GM12878 (cell line): ENCODE results near the gene ZNF543. TPM values are rescaled to one million over a fixed set of nuclear protein-coding genes. Genes with fewer than 3 reads are reported as not detected.

ENCODE experiments used
- ASH2L ChIP-seq: fragments of 300-600, 200-600 bp; sonication (generic); IDR thresholded peaks from 2 replicates; pipeline ENCODE4 v1.6.1; 2017; ENCODE audit warnings: low read depth, mild to moderate bottlenecking, borderline replicate concordance
- BHLHE40 ChIP-seq, 2 experiments: fragments of 450-650 bp in 1 of 2; IDR thresholded peaks; 2 replicates each; pipeline ENCODE4 v1.6.1; 2011 to 2017; ENCODE audit warnings: low read depth in 2 of 2, borderline replicate concordance in 1 of 2, improper control_type of control experiment in 1 of 2, low read length in 1 of 2, mild to moderate bottlenecking in 1 of 2
- CHD1 ChIP-seq: IDR thresholded peaks from 2 replicates; pipeline ENCODE4 v1.6.1; 2012; ENCODE audit warnings: low read depth, low read length, improper control_type of control experiment
- CHD2 ChIP-seq: IDR thresholded peaks from 2 replicates; pipeline ENCODE4 v1.6.1; 2011; ENCODE audit warnings: low read depth, low read length, improper control_type of control experiment, borderline replicate concordance
- ETV6 ChIP-seq, 2 experiments: fragments of 450-650 bp in 1 of 2; IDR thresholded peaks in 1 of 2; conservative IDR thresholded peaks in 1 of 2; 2 replicates each; pipeline ENCODE4 v1.6.1; 2014; ENCODE audit warnings: antibody characterized with exemption in 1 of 2, borderline replicate concordance in 1 of 2, low read depth in 1 of 2, mild to moderate bottlenecking in 1 of 2, moderate library complexity in 1 of 2
- HCFC1 ChIP-seq: fragments of 150-350 bp; IDR thresholded peaks from 2 replicates; pipeline ENCODE4 v1.6.1; 2014; ENCODE audit warnings: low read length
- IRF4 ChIP-seq: IDR thresholded peaks from 2 replicates; pipeline ENCODE4 v1.6.1; 2011; ENCODE audit warnings: low read depth, low read length
- MLLT1 ChIP-seq: fragments of 450-650 bp; IDR thresholded peaks from 2 replicates; pipeline ENCODE4 v1.6.1; 2016; ENCODE audit warnings: mild to moderate bottlenecking
- MTA3 ChIP-seq: IDR thresholded peaks from 2 replicates; pipeline ENCODE4 v1.6.1; 2012; ENCODE audit warnings: low read length, inconsistent platforms, borderline replicate concordance
- NBN ChIP-seq: fragments of 450-650 bp; IDR thresholded peaks from 2 replicates; pipeline ENCODE4 v1.6.1; 2016
- POLR2AphosphoS2 ChIP-seq: IDR thresholded peaks from 2 replicates; pipeline ENCODE4 v1.6.1; 2011; ENCODE audit warnings: low read depth, mild to moderate bottlenecking, low read length, improper control_type of control experiment, moderate library complexity
- SP1 ChIP-seq: IDR thresholded peaks from one replicate; pipeline ENCODE4 v1.6.1; 2011; ENCODE audit warnings: low read depth, low read length
- YY1 ChIP-seq: IDR thresholded peaks from 2 replicates; pipeline ENCODE4 v1.6.1; 2011; ENCODE audit warnings: low read depth, mild to moderate bottlenecking, low read length
- ZNF687 ChIP-seq: fragments of 450-650 bp; IDR thresholded peaks from 2 replicates; pipeline ENCODE4 v1.6.1; 2017; ENCODE audit warnings: mild to moderate bottlenecking, moderate library complexity
- polyA plus RNA-seq, 11 experiments: library from polyadenylated mRNA; depleted of rRNA in 4 of 11; unstranded in 6 of 11; stranded (reverse) in 5 of 11; fragments of >200 nt; fragmentation: Nextera tagmentation in 4 of 11; fragmentation: Illumina TruSeq in 1 of 11; extraction: Ambion mirVana in 4 of 11; extraction: Trizol in 1 of 11; gene quantifications; 1 replicate in 1 of 11; 2 replicates in 10 of 11; pipeline versions ENCODE4 v1.2.1 to v1.2.3, GENCODE V29; 2011 to 2016; ENCODE audit warnings: inconsistent platforms in 2 of 11, missing spikeins in 2 of 11, low read depth in 1 of 11
- total RNA-seq, 4 experiments: library from RNA; depleted of rRNA in 3 of 4; stranded (reverse); fragments of >200 nt in 3 of 4; fragmentation: Illumina TruSeq in 1 of 4; extraction: Trizol in 1 of 4; gene quantifications; 2 replicates each; pipeline versions ENCODE4 v1.2.1 to v1.2.3, GENCODE V29; 2013 to 2021
- TF ChIP-seq, protein P1 (sequence below): fragments of 450-650 bp; IDR thresholded peaks from 2 replicates; pipeline ENCODE4 v1.6.1; 2017; ENCODE audit warnings: mild to moderate bottlenecking, low read depth, inconsistent platforms; ENCODE audit not compliant: poor library complexity, severe bottlenecking
- TF ChIP-seq, protein P2 (sequence below): fragments of 450-650 bp; conservative IDR thresholded peaks from 2 replicates; pipeline ENCODE4 v1.6.1; 2017; ENCODE audit warnings: mild to moderate bottlenecking, moderate library complexity
- TF ChIP-seq, protein P3 (sequence below): IDR thresholded peaks from 2 replicates; pipeline ENCODE4 v1.6.1; 2011; ENCODE audit warnings: borderline replicate concordance, low read depth, mild to moderate bottlenecking, moderate library complexity, mixed read lengths, low read length; ENCODE audit not compliant: insufficient read depth; ENCODE audit errors: extremely low read length

The ZNF543 gene
- total and polyA plus RNA-seq, 10 of the 15 experiments (the other 5 are each of a cell fraction or from before 2014, with no cell fraction given) = 0.53 to 9.0 (median 3.5) TPM

DNA sequence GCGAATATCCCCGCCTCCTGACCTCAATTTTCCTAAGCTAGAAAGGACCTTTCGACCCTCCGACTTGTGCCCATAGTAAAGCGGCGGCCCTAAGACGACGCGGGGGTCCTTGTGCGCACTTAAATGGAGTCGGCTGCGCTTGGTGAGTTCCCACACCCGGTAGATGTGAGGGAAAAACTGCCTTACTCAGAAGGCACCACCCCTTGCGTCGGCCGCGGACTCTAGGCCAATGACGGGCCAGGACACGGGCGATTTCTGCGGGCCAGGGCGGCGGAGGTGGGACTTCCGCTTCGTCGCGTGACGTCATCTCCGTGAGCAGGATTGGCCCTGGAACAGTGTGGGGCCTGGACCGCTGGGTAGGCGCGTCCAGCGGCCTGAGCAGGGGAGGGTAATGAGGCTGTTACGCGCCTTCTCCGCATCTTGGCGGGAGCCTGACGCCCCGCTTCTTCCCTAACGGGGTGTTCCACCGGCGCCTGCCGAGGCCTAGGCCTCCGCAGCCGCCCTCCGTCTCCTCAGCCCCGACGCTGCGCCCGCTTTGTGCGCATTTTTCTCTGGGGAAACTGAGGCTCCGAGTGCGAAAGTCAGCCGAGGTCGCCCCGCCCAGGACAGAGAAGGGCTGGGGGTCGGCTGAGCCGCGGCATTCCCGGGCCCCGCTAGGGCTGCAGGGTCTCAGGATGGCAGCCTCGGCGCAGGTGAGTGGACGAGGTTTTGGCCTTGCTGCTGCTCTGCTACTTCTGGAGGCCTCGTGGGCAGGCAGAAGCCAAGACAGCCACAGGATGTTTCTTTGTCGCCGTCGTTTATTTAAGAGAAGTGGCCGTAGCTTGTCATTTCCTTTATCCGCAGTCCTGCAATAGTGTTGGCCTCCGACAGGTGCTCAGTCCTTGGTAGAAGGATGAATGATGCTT, at the start of gene ZNF543 (continued):
- TF ChIP-seq ETV6 (conservative IDR thresholded peaks at IDR 0.05 in 1 of 2, IDR thresholded peaks at IDR 0.05 in 1 of 2; ENCODE audit: borderline replicate concordance in 1 of 2, low read depth in 1 of 2) (no peak), IRF4 (no peak), NBN (peak; percentile 100), YY1 (peak; percentile 65; the same call in 1 of the 2 replicates), MLLT1 (no peak), SP1 (peak; percentile 81), CHD2 (peak; percentile 84), ZNF687 (peak; percentile 42), HCFC1 (peak; percentile 58), ASH2L (no peak), CHD1 (no peak), MTA3 (no peak), BHLHE40 (IDR thresholded peaks at IDR 0.05; ENCODE audit: borderline replicate concordance in 1 of 2, low read depth in 2 of 2, low read length in 1 of 2) (peak in 1 of 2 experiments; percentile 78; a peak in 2 of 4 replicates), POLR2AphosphoS2 (peak; percentile 70; the same call in 1 of the 2 replicates)
- TF ChIP-seq, protein P1, sequence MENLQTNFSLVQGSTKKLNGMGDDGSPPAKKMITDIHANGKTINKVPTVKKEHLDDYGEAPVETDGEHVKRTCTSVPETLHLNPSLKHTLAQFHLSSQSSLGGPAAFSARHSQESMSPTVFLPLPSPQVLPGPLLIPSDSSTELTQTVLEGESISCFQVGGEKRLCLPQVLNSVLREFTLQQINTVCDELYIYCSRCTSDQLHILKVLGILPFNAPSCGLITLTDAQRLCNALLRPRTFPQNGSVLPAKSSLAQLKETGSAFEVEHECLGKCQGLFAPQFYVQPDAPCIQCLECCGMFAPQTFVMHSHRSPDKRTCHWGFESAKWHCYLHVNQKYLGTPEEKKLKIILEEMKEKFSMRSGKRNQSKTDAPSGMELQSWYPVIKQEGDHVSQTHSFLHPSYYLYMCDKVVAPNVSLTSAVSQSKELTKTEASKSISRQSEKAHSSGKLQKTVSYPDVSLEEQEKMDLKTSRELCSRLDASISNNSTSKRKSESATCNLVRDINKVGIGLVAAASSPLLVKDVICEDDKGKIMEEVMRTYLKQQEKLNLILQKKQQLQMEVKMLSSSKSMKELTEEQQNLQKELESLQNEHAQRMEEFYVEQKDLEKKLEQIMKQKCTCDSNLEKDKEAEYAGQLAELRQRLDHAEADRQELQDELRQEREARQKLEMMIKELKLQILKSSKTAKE = no peak
- TF ChIP-seq, protein P2, sequence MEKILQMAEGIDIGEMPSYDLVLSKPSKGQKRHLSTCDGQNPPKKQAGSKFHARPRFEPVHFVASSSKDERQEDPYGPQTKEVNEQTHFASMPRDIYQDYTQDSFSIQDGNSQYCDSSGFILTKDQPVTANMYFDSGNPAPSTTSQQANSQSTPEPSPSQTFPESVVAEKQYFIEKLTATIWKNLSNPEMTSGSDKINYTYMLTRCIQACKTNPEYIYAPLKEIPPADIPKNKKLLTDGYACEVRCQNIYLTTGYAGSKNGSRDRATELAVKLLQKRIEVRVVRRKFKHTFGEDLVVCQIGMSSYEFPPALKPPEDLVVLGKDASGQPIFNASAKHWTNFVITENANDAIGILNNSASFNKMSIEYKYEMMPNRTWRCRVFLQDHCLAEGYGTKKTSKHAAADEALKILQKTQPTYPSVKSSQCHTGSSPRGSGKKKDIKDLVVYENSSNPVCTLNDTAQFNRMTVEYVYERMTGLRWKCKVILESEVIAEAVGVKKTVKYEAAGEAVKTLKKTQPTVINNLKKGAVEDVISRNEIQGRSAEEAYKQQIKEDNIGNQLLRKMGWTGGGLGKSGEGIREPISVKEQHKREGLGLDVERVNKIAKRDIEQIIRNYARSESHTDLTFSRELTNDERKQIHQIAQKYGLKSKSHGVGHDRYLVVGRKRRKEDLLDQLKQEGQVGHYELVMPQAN = peak; percentile 53; the same call in 1 of the 2 replicates
- TF ChIP-seq, protein P3, sequence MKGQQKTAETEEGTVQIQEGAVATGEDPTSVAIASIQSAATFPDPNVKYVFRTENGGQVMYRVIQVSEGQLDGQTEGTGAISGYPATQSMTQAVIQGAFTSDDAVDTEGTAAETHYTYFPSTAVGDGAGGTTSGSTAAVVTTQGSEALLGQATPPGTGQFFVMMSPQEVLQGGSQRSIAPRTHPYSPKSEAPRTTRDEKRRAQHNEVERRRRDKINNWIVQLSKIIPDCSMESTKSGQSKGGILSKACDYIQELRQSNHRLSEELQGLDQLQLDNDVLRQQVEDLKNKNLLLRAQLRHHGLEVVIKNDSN = no peak
